HCT116 (cell line): ENCODE measurements around the gene ALOX12B. TPM values are rescaled to one million over a fixed set of nuclear protein-coding genes. Genes with fewer than 3 reads are reported as not detected.

Experiments
- ATAC-seq: fragments of 200-7000 bp; cut with Tn5 transposase; 2 replicates; pipeline ENCODE4 v1.9.1; 2020; ENCODE audit warnings: mild to moderate bottlenecking, moderate library complexity
- BruUV-seq: library from RNA; stranded (reverse); fragments of 400-500 nt; replicated peaks from 2 replicates; lab custom pipeline; 2021; lab: Mats Ljungman, UMichigan
- CTCF ChIA-PET: fragments of 300-600 bp; sonication (Branson Sonifier 250); formaldehyde crosslinking; loops from one replicate; lab custom pipeline; 2021; ENCODE audit warnings: antibody characterized with exemption; lab: Charles Lee
- POLR2A ChIA-PET: fragments of 300-600, 350-600 bp; sonication (Branson Sonifier 250); formaldehyde crosslinking; loops from one replicate; lab custom pipeline; 2021; ENCODE audit warnings: antibody characterized with exemption; lab: Charles Lee
- RAD21 ChIA-PET, 2 experiments: fragments of 300-600 bp; sonication (Branson Sonifier 250); formaldehyde crosslinking; loops; one replicate each; lab custom pipeline; 2023; ENCODE audit warnings: low total read pairs in 2 of 2; ENCODE audit not compliant: uncharacterized antibody in 2 of 2, unreplicated experiment in 2 of 2, low non-redundant PET in 1 of 2; lab: Charles Lee
- DNase-seq: peaks from one replicate; pipeline ENCODE4 v3.0.0-alpha.2; 2010; ENCODE audit warnings: low read depth, low spot score
- H2AFZ ChIP-seq: fragments of 200-600 bp; shearing (Covaris generic), sonication (generic); 2 replicates; pipeline ENCODE4 v1.6.1; 2017; ENCODE audit warnings: low read depth, mixed run types, mixed read lengths, antibody characterized with exemption, low read length; ENCODE audit not compliant: poor library complexity, severe bottlenecking
- H3K27ac ChIP-seq: 2 replicates; pipeline ENCODE4 v1.5.1; 2012; ENCODE audit warnings: low read depth, low read length
- H3K27me3 ChIP-seq: fragments of 200-600 bp; sonication (generic); 2 replicates; pipeline ENCODE4 v1.6.1; 2016; ENCODE audit warnings: mixed run types, low read length, mixed read lengths; ENCODE audit not compliant: insufficient read depth
- H3K36me3 ChIP-seq, 2 experiments: fragments of 200-500 bp in 1 of 2; fragments of 200-600 bp in 1 of 2; sonication (Bioruptor generic) in 1 of 2; sonication (generic) in 1 of 2; 2 replicates each; pipeline versions ENCODE4 v1.5.1 to v1.6.1; 2014 to 2016; ENCODE audit warnings: low read length in 2 of 2, inconsistent platforms in 1 of 2, mixed read lengths in 1 of 2, mixed run types in 1 of 2; ENCODE audit not compliant: insufficient read depth in 2 of 2, control insufficient read depth in 1 of 2
- H3K4me1 ChIP-seq, 2 experiments: fragments of 200-600 bp in 1 of 2; sonication (generic) in 1 of 2; 2 replicates each; pipeline versions ENCODE4 v1.5.1 to v1.6.1; 2012 to 2017; ENCODE audit warnings: low read length in 2 of 2, inconsistent platforms in 1 of 2, mild to moderate bottlenecking in 1 of 2, mixed read lengths in 1 of 2, mixed run types in 1 of 2, moderate library complexity in 1 of 2; ENCODE audit not compliant: insufficient read depth in 2 of 2, control insufficient read depth in 1 of 2
- H3K4me2 ChIP-seq: fragments of 200-600 bp; sonication (generic); 2 replicates; pipeline ENCODE4 v1.6.1; 2017; ENCODE audit warnings: mixed run types, low read length, mixed read lengths
- H3K4me3 ChIP-seq, 2 experiments: fragments of 200-600 bp in 1 of 2; sonication (generic) in 1 of 2; replicated peaks in 1 of 2; 2 replicates each; pipeline ENCODE4 v1.5.1; 2011 to 2016; ENCODE audit warnings: low read length in 2 of 2, control low read depth in 1 of 2, low read depth in 1 of 2, mild to moderate bottlenecking in 1 of 2, mixed read lengths in 1 of 2, mixed run types in 1 of 2
- H3K79me2 ChIP-seq: fragments of 200-600 bp; sonication (generic); 2 replicates; pipeline ENCODE4 v1.6.1; 2017; ENCODE audit warnings: mild to moderate bottlenecking, mixed run types, low read length, moderate library complexity, mixed read lengths; ENCODE audit not compliant: insufficient read depth
- H3K9ac ChIP-seq: fragments of 200-600 bp; sonication (generic); 2 replicates; pipeline ENCODE4 v1.6.1; 2016; ENCODE audit warnings: low read length, mixed read lengths
- H3K9me2 ChIP-seq: fragments of 200-600 bp; sonication (generic), shearing (Covaris generic); 2 replicates; pipeline ENCODE4 v1.6.1; 2017; ENCODE audit warnings: mixed run types, mild to moderate bottlenecking, moderate library complexity; ENCODE audit not compliant: insufficient read depth
- H3K9me3 ChIP-seq, 2 experiments: fragments of 200-500 bp in 1 of 2; fragments of 200-600 bp in 1 of 2; sonication (Bioruptor generic) in 1 of 2; sonication (generic) in 1 of 2; 2 replicates each; pipeline ENCODE4 v1.6.1; 2014 to 2017; ENCODE audit warnings: low read length in 2 of 2, mixed read lengths in 2 of 2, inconsistent platforms in 1 of 2, low read depth in 1 of 2, mild to moderate bottlenecking in 1 of 2, mixed run types in 1 of 2, moderate library complexity in 1 of 2; ENCODE audit not compliant: control insufficient read depth in 1 of 2, insufficient read depth in 1 of 2
- H4K20me1 ChIP-seq: fragments of 200-600 bp; sonication (generic), shearing (Covaris generic); 2 replicates; pipeline ENCODE4 v1.6.1; 2017; ENCODE audit warnings: mixed run types, mild to moderate bottlenecking, moderate library complexity; ENCODE audit not compliant: insufficient read depth
- CBX3 ChIP-seq: IDR thresholded peaks from 2 replicates; pipeline ENCODE4 v1.6.1; 2012; ENCODE audit warnings: low read depth
- EGR1 ChIP-seq: IDR thresholded peaks from 2 replicates; pipeline ENCODE4 v1.6.1; 2012; ENCODE audit warnings: low read depth
- EZH2 ChIP-seq: fragments of 200-600 bp; sonication (generic); IDR thresholded peaks from 2 replicates; pipeline ENCODE4 v1.6.1; 2017; ENCODE audit warnings: antibody characterized with exemption, mixed run types
- EZH2phosphoT487 ChIP-seq: fragments of 200-600 bp; IDR thresholded peaks from 2 replicates; pipeline ENCODE4 v1.6.1; 2018; ENCODE audit warnings: antibody characterized with exemption, borderline replicate concordance
- REST ChIP-seq: IDR thresholded peaks from 2 replicates; pipeline ENCODE4 v1.6.1; 2012; ENCODE audit warnings: low read depth
- SIN3A ChIP-seq: IDR thresholded peaks from 2 replicates; pipeline ENCODE4 v1.6.1; 2012; ENCODE audit warnings: low read depth
- TCF7L2 ChIP-seq: IDR thresholded peaks from 2 replicates; pipeline ENCODE4 v1.7.0; 2011; ENCODE audit warnings: borderline replicate concordance, inconsistent platforms; ENCODE audit not compliant: insufficient read depth, insufficient read length; ENCODE audit errors: extremely low read depth
- ZFX ChIP-seq: fragments of 450-650 bp; IDR thresholded peaks from 2 replicates; pipeline ENCODE4 v1.6.1; 2017
- ZNF274 ChIP-seq: fragments of 200-500 bp; sonication (Bioruptor generic); IDR thresholded peaks from 2 replicates; pipeline ENCODE4 v1.6.1; 2014; ENCODE audit warnings: mild to moderate bottlenecking, low read depth, low read length, inconsistent platforms
- intact Hi-C: fragments of 100-400 bp; cut with micrococcal nuclease; formaldehyde crosslinking; loops from 2 replicates; pipeline ENCODE4 v1.10.0; 2022
- total RNA-seq: library from RNA; stranded (reverse); gene quantifications from one replicate; pipeline ENCODE4 v1.2.1, GENCODE V29; 2021; ENCODE audit not compliant: unreplicated experiment
- TF ChIP-seq, protein P1 (sequence below), 3 experiments: fragments of 200-600 bp in 1 of 3; sonication (generic) in 1 of 3; IDR thresholded peaks in 2 of 3; conservative IDR thresholded peaks in 1 of 3; 2 replicates each; pipeline ENCODE4 v1.5.1; 2012 to 2017; ENCODE audit warnings: low read depth in 2 of 3, low read length in 2 of 3, antibody characterized with exemption in 1 of 3, borderline replicate concordance in 1 of 3, control low read depth in 1 of 3, mild to moderate bottlenecking in 1 of 3, mixed read lengths in 1 of 3, mixed run types in 1 of 3, moderate library complexity in 1 of 3; ENCODE audit not compliant: insufficient read depth in 1 of 3

The ALOX12B gene
- total RNA-seq, 1 experiment from 2014 or later, result 3.8 TPM

DNA sequence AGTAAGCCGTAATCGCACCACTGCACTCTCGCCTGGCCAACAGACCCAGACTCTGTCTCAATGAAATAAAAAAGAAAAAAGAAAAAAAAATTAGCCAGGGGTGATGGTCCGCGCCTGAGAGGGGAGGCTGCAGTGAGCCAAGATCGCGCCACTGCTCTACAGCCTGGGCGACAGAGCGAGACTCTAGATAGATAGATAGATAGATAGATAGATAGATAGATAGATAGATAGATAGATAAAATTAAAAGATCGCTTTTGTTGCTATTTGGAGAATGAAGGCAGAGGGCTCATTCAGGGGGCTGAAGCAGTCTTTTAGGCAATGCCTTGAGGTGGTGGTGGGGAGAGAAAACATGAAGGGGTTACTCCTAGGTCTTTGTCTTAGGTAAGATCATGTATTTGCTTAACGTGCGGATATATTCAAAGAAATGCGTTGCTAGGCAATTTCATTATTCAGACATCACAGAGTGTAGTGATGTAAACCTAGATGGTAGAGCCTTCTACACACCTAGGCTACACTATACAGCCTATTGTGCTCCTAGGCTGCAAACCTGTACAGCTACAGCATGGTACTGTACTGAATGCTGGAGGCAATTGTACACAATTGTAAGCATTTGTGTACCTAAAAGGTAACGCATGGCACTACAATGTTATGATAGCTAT lies 40.7 kb upstream of the ALOX12B start:
- ChIA-PET CTCF (interaction anchor here (1.6 to 2.1 kb wide), 2 partner anchors 9 to 10 kb away, joined by 6 to 7 read pairs; no protein-coding TSS in a partner anchor), RAD21 (no interaction called here), POLR2A (interaction anchor here (1.6 to 2.8 kb wide), 2 partner anchors 45 to 62 kb away, joined by 4 to 14 read pairs; partner anchors contain the start of gene BORCS6)
- Histone ChIP-seq H3K4me2 (peak overlapping the region; percentile 86), H3K9me3 (no peaks in the 10 kb centered on the region), H3K9me2 (no peaks in the 10 kb centered on the region), H4K20me1 (no peaks in the 10 kb centered on the region), H3K36me3 (no peaks in the 10 kb centered on the region), H3K9ac (no peak overlapping the region), H3K4me1 (peaks cover 19 to 57% of the 10 kb centered on the region in 2 experiments), H3K79me2 (no peaks in the 10 kb centered on the region), H3K27me3 (no peaks in the 10 kb centered on the region), H3K4me3 (peak overlapping the region; percentile 20 to 39), H2AFZ (peak overlapping the region; percentile 65), H3K27ac (no peak overlapping the region; the same call in 1 of the 2 replicates)
- ATAC-seq, result no peak
- no peak for TF ChIP-seq SIN3A
- no peak for TF ChIP-seq EZH2phosphoT487
- TF ChIP-seq, protein P1, sequence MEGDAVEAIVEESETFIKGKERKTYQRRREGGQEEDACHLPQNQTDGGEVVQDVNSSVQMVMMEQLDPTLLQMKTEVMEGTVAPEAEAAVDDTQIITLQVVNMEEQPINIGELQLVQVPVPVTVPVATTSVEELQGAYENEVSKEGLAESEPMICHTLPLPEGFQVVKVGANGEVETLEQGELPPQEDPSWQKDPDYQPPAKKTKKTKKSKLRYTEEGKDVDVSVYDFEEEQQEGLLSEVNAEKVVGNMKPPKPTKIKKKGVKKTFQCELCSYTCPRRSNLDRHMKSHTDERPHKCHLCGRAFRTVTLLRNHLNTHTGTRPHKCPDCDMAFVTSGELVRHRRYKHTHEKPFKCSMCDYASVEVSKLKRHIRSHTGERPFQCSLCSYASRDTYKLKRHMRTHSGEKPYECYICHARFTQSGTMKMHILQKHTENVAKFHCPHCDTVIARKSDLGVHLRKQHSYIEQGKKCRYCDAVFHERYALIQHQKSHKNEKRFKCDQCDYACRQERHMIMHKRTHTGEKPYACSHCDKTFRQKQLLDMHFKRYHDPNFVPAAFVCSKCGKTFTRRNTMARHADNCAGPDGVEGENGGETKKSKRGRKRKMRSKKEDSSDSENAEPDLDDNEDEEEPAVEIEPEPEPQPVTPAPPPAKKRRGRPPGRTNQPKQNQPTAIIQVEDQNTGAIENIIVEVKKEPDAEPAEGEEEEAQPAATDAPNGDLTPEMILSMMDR (IDR thresholded peaks at IDR 0.05 in 2 of 3, conservative IDR thresholded peaks at IDR 0.05 in 1 of 3; ENCODE audit: borderline replicate concordance in 1 of 3, insufficient read depth in 1 of 3, low read depth in 2 of 3, low read length in 2 of 3), result no peak
- TF ChIP-seq REST, result no peak
- TF ChIP-seq ZNF274, result no peak
- TF ChIP-seq EZH2, result no peak
- no peak for TF ChIP-seq TCF7L2
- no peak for TF ChIP-seq EGR1
- TF ChIP-seq CBX3, result no peak
- no peak for TF ChIP-seq ZFX
- no TSS peak for BruUV-seq
- DNase-seq, result no peak
- intact Hi-C loops, result loop anchor here (5.0 to 10.0 kb wide), 2 partner anchors 257 to 441 kb away; partner anchors contain the start of genes RPL26, TP53 and WRAP53
